Smooth muscle cell (in vitro differentiated cells): ENCODE measurements around the gene SLC8A3. TPM values are rescaled to one million over a fixed set of nuclear protein-coding genes. Genes with fewer than 3 reads are reported as not detected.

ENCODE experiments used
- DNase-seq: peaks from one replicate; lab custom pipeline; 2025; ENCODE audit not compliant: unreplicated experiment; lab: John Stamatoyannopoulos, UW
- H2AFZ ChIP-seq: fragments of 200-600 bp; sonication (generic); 2 replicates; pipeline ENCODE4 v1.6.0; 2016; ENCODE audit warnings: antibody characterized with exemption, low read depth, mild to moderate bottlenecking
- H3F3A ChIP-seq: fragments of 200-600 bp; sonication (generic); 2 replicates; pipeline ENCODE4 v1.6.0; 2017; ENCODE audit warnings: antibody characterized with exemption, low read depth
- H3K27ac ChIP-seq: fragments of 200-600 bp; sonication (generic); 2 replicates; pipeline ENCODE4 v1.5.1; 2016; ENCODE audit warnings: low read depth, mild to moderate bottlenecking
- H3K27me3 ChIP-seq: fragments of 200-600 bp; sonication (generic); 2 replicates; pipeline ENCODE4 v1.6.1; 2016; ENCODE audit warnings: low read depth, mild to moderate bottlenecking
- H3K36me3 ChIP-seq: fragments of 200-600 bp; sonication (generic); 2 replicates; pipeline ENCODE4 v1.5.1; 2016; ENCODE audit warnings: low read depth
- H3K4me1 ChIP-seq: fragments of 200-600 bp; sonication (generic); 2 replicates; pipeline ENCODE4 v1.5.1; 2016; ENCODE audit warnings: low read depth
- H3K4me2 ChIP-seq: fragments of 200-600 bp; sonication (generic); 2 replicates; pipeline ENCODE4 v1.6.0; 2016; ENCODE audit warnings: mild to moderate bottlenecking
- H3K4me3 ChIP-seq: fragments of 200-600 bp; sonication (generic); 2 replicates; pipeline ENCODE4 v1.5.1; 2016; ENCODE audit warnings: mild to moderate bottlenecking
- H3K79me2 ChIP-seq: fragments of 200-600 bp; sonication (generic); 2 replicates; pipeline ENCODE4 v1.6.0; 2016; ENCODE audit warnings: low read depth, mild to moderate bottlenecking
- H3K9ac ChIP-seq: fragments of 200-600 bp; sonication (generic); 2 replicates; pipeline ENCODE4 v1.6.0; 2016; ENCODE audit warnings: low read depth
- H3K9me3 ChIP-seq: fragments of 200-600 bp; sonication (generic); replicated peaks from 2 replicates; pipeline ENCODE4 v1.5.1; 2016; ENCODE audit warnings: low read depth
- H4K20me1 ChIP-seq: fragments of 200-600 bp; sonication (generic); 2 replicates; pipeline ENCODE4 v1.6.0; 2016; ENCODE audit warnings: low read depth
- CTCF ChIP-seq: fragments of 200-600 bp; sonication (generic); IDR thresholded peaks from 2 replicates; pipeline ENCODE4 v1.5.1; 2017; ENCODE audit warnings: borderline replicate concordance, mild to moderate bottlenecking, antibody characterized with exemption; ENCODE audit not compliant: insufficient read depth, poor library complexity, severe bottlenecking
- WGBS: methylation state at CpG from one replicate; pipeline ENCODE4 v1.1.7; 2016; ENCODE audit warnings: low lambda C conversion rate; 5-methylcytosine and 5-hydroxymethylcytosine counted together
- polyA plus RNA-seq: library from polyadenylated mRNA; unstranded; fragments of >200 nt; fragmentation: Nextera tagmentation; extraction: Ambion mirVana; gene quantifications from 2 replicates; pipeline ENCODE4 v1.2.1, GENCODE V29; 2016
- total RNA-seq: library from RNA; depleted of rRNA; stranded (reverse); fragments of >200 nt; gene quantifications from 2 replicates; pipeline ENCODE4 v1.2.3, GENCODE V29; 2014

SLC8A3 gene
- total and polyA plus RNA-seq, 2 experiments from 2014 or later = not detected

DNA sequence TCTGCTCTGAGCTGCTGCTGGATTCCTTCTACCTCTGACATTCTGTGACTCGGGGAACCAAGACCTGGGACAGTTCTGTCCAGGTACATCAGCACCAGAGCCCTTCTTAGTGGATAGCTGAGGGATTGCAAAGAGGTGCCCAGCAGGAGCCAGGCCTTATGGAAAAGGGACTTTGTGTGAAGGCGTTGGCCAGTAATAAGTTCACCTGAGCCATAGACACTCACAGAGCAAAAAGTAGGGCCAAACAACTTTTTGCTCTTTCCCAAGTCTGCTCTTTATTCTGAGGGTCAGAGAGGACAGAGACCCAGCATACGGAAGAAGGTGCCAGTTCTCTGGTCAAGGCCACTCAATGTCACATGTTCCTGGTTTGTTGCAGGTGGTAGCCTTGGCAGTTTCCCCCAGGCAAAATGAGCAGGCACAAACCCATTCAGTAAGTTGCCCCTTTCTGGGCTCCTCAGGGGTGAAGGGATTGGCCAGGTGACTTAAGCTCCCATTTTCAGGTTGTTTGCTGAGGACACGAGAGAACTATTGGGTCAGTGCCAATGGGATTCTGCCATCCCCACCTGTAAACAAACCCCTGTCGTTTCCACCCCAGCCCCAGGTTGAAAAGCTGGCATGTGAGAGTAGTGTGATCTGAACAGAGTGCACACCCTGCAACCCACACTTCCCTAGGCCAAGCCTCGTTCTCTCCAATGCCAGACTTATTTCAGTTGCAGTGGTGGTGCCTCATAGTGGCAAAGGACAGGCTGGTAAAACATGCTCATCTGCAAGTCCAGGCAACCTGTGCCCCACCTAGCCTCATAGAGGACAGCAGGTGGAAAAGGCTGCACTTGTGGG, 159.2 kb downstream of the SLC8A3 start:
- DNase-seq = no peak
- H3K9me3 ChIP-seq = no peaks in the 10 kb centered on the region
- H4K20me1 ChIP-seq = no peaks in the 10 kb centered on the region
- no peaks in the 10 kb centered on the region for H3F3A ChIP-seq
- H2AFZ ChIP-seq = no peak overlapping the region
- no peak overlapping the region for H3K4me2 ChIP-seq
- no peak overlapping the region for H3K27ac ChIP-seq
- H3K27me3 ChIP-seq = no peaks in the 10 kb centered on the region
- no peak overlapping the region for H3K4me3 ChIP-seq
- 87% methylated on average over 6 of the region's 6 CpGs for WGBS
- no peak for TF ChIP-seq CTCF
- H3K9ac ChIP-seq = no peak overlapping the region
- peaks cover 7% of the 10 kb centered on the region for H3K4me1 ChIP-seq
- H3K36me3 ChIP-seq = no peaks in the 10 kb centered on the region
- no peaks in the 10 kb centered on the region for H3K79me2 ChIP-seq

DNA sequence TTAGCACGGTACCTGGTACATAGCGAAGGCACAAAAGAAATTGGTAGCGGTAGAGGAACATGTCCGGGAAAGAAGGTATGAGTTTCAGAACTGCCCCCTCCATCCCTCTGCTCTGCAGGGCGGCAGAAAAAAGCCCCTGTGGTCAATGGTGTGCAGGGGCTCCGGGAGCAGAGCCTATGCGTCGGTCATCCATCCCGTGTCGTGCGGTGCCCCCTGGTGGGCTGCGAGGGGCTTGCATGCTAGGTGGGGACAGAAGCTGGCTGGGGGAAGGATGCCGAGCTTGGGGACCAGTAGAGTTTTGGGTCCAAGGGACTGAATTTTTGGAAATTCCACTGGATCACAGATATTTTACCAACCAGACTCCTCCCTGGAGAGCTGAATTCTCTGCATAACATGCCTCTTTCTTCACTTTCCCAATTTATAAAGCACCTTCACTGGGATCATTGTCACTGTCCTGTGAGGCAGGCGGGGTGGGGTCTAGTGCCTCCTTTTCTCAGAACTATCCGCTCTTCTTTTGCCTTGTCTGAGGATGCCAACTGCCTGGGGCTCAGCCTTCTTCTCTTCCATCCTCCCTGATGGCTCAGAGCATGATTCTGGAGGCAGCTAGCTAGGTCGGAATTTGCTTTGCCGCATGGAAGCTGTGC, 160.8 kb downstream of the SLC8A3 start:
- no peak overlapping the region for H3K4me2 ChIP-seq
- no peak overlapping the region for H2AFZ ChIP-seq
- DNase-seq = peak; percentile 51
- no peaks in the 10 kb centered on the region for H4K20me1 ChIP-seq
- peak; percentile 92 for TF ChIP-seq CTCF
- peaks cover 7% of the 10 kb centered on the region for H3K4me1 ChIP-seq
- no peaks in the 10 kb centered on the region for H3K36me3 ChIP-seq
- H3K79me2 ChIP-seq = no peaks in the 10 kb centered on the region
- no peaks in the 10 kb centered on the region for H3F3A ChIP-seq
- no peak overlapping the region for H3K4me3 ChIP-seq
- H3K9me3 ChIP-seq = no peaks in the 10 kb centered on the region
- no peak overlapping the region for H3K9ac ChIP-seq
- H3K27ac ChIP-seq = no peak overlapping the region
- WGBS = 34% methylated on average over 17 of the region's 17 CpGs
- H3K27me3 ChIP-seq = no peaks in the 10 kb centered on the region

- Histone ChIP-seq H3K27ac (no peak overlapping the region), H2AFZ (no peak overlapping the region)
These were observed 164.9 kb downstream of the SLC8A3 start for GRCh38 chr14:70023871-70024270.

More at GRCh38 chr14:70023871-70024270, 164.9 kb downstream of the SLC8A3 start:
- Histone ChIP-seq H3K9ac (no peak overlapping the region), H3K27me3 (no peaks in the 10 kb centered on the region), H3K4me2 (no peak overlapping the region), H3K4me1 (no peaks in the 10 kb centered on the region), H3F3A (no peaks in the 10 kb centered on the region), H3K4me3 (no peak overlapping the region), H3K79me2 (no peaks in the 10 kb centered on the region), H4K20me1 (no peaks in the 10 kb centered on the region), H3K9me3 (no peaks in the 10 kb centered on the region), H3K36me3 (no peaks in the 10 kb centered on the region)
- no peak for TF ChIP-seq CTCF
- no peak for DNase-seq
- WGBS = 12% methylated on average over 1 of the region's 1 CpG
